ENCODE measurements around the gene PAX7.
"Not testable (repeated sequence)": the region's sequence is repeated elsewhere in the genome, so short reads cannot be mapped to it uniquely, and the experiment has no call there.

PAX7 gene

GRCh38 chr1:18724801-18725200 is 94.2 kb downstream of the PAX7 start:
- no peak for DNase-seq

GRCh38 chr1:18725231-18725895 is 94.7 kb downstream of the PAX7 start:
- DNase-seq, result no peak

GRCh38 chr1:18726368-18726767 is 95.7 kb downstream of the PAX7 start:
- DNase-seq, result no peak

- DNase-seq, result no peak
These were observed 97.3 kb downstream of the PAX7 start for GRCh38 chr1:18727956-18728355.

GRCh38 chr1:18730321-18730720 is 99.7 kb downstream of the PAX7 start:
- no peak for DNase-seq

- no peak for DNase-seq
These were observed 100.5 kb downstream of the PAX7 start for GRCh38 chr1:18731148-18731547.

- no peak for DNase-seq
These were observed 101.1 kb downstream of the PAX7 start for GRCh38 chr1:18731591-18732235.

GRCh38 chr1:18732686-18733085 is 102.0 kb downstream of the PAX7 start:
- no peak for DNase-seq

- DNase-seq, result no peak
These were observed 103.4 kb downstream of the PAX7 start for GRCh38 chr1:18734001-18734400.

GRCh38 chr1:18734461-18735223 is 104.0 kb downstream of the PAX7 start:
- no peak for DNase-seq

- no peak for DNase-seq
These were observed 104.8 kb downstream of the PAX7 start for GRCh38 chr1:18735224-18735997.

GRCh38 chr1:18736958-18737357 is 106.3 kb downstream of the PAX7 start:
- no peak for DNase-seq

- DNase-seq, result no peak
These were observed 107.5 kb downstream of the PAX7 start for GRCh38 chr1:18738126-18738525.

- DNase-seq, result no peak
These were observed 108.0 kb downstream of the PAX7 start for GRCh38 chr1:18738617-18739016.

- no peak for DNase-seq
These were observed 108.8 kb downstream of the PAX7 start for GRCh38 chr1:18739408-18739807.

- DNase-seq, result no peak
These were observed 109.3 kb downstream of the PAX7 start for GRCh38 chr1:18739897-18740296.

- DNase-seq, result no peak
These were observed 110.0 kb downstream of the PAX7 start for GRCh38 chr1:18740617-18741016.

- no peak for DNase-seq
These were observed 112.6 kb downstream of the PAX7 start for GRCh38 chr1:18743233-18743632.

GRCh38 chr1:18744381-18744780 is 113.7 kb downstream of the PAX7 start:
- not testable (repeated sequence) for DNase-seq

- DNase-seq, result no peak
These were observed 116.3 kb downstream of the PAX7 start for GRCh38 chr1:18746981-18747380.

- no peak for DNase-seq
These were observed 117.0 kb downstream of the PAX7 start for GRCh38 chr1:18747671-18748070.

- no peak for DNase-seq
These were observed 117.8 kb downstream of the PAX7 start for GRCh38 chr1:18748435-18748834.
